ENCODE measurements around the gene MTG1. TPM values are rescaled to one million over a fixed set of nuclear protein-coding genes. Genes with fewer than 3 reads are reported as not detected.
"Not testable (repeated sequence)": the region's sequence is repeated elsewhere in the genome, so short reads cannot be mapped to it uniquely, and the experiment has no call there.

Gene MTG1
- total RNA-seq, 2 experiments from 2014 or later: 46.9 to 52.1 TPM

GRCh38 chr10:133438711-133439273, 44.8 kb downstream of the MTG1 start:
- H3K27ac Mint-ChIP-seq: no peak overlapping the region
- ChIA-PET POLR2A (interaction anchor here (0.6 to 0.9 kb wide), 2 partner anchors 52 to 110 kb away, joined by 5 to 6 read pairs; no protein-coding TSS in a partner anchor), CTCF (interaction anchor here (0.6 to 3.2 kb wide), 12 partner anchors 28 to 710 kb away, joined by 3 to 28 read pairs (median 4); partner anchors contain the start of gene CYP2E1)
- DNase-seq (no peak), ATAC-seq (peak; percentile 59)
- peaks cover 17% of the 10 kb centered on the region for H3K4me1 Mint-ChIP-seq
- H3K9me3 Mint-ChIP-seq (ENCODE audit: low read depth): no peaks in the 10 kb centered on the region
- peaks cover 10% of the 10 kb centered on the region for H3K27me3 Mint-ChIP-seq
- H3K4me3 Mint-ChIP-seq: no peak overlapping the region
- intact Hi-C loops (cut with DNase I, micrococcal nuclease): loop anchor here (1.0 to 5.0 kb wide), 4 partner anchors 54 to 110 kb away; no protein-coding TSS in a partner anchor
- H3K36me3 Mint-ChIP-seq (ENCODE audit: low read depth): no peaks in the 10 kb centered on the region

- no peak overlapping the region for H3K4me3 Mint-ChIP-seq
- H3K36me3 Mint-ChIP-seq (ENCODE audit: low read depth): no peaks in the 10 kb centered on the region
- peaks cover 17% of the 10 kb centered on the region for H3K4me1 Mint-ChIP-seq
- ChIA-PET CTCF (interaction anchor here (0.6 to 3.2 kb wide), 11 partner anchors 29 to 230 kb away, joined by 3 to 28 read pairs (median 3); partner anchors contain the start of gene CYP2E1), POLR2A (interaction anchor here (0.6 kb wide), 1 partner anchor 51 kb away, joined by 5 read pairs; no protein-coding TSS in a partner anchor)
- no peak overlapping the region for H3K27ac Mint-ChIP-seq
- peaks cover 6% of the 10 kb centered on the region for H3K27me3 Mint-ChIP-seq
- intact Hi-C loops (cut with DNase I, micrococcal nuclease): loop anchor here (1.0 to 5.0 kb wide), 4 partner anchors 53 to 111 kb away; no protein-coding TSS in a partner anchor
- DNase-seq (no peak), ATAC-seq (no peak)
- H3K9me3 Mint-ChIP-seq (ENCODE audit: low read depth): no peaks in the 10 kb centered on the region
These were observed 45.8 kb downstream of the MTG1 start for GRCh38 chr10:133439517-133440461.

- no peak for ATAC-seq
- H3K9me3 Mint-ChIP-seq (ENCODE audit: low read depth): peaks cover 3% of the 10 kb centered on the region
- peaks cover 17% of the 10 kb centered on the region for H3K4me1 Mint-ChIP-seq
- no peak for DNase-seq
- H3K36me3 Mint-ChIP-seq (ENCODE audit: low read depth): peaks cover 6% of the 10 kb centered on the region
- POLR2A ChIA-PET: no interaction called here
- intact Hi-C loops (cut with DNase I, micrococcal nuclease): no loop called here
- no peak overlapping the region for H3K27ac Mint-ChIP-seq
- no peak overlapping the region for H3K4me3 Mint-ChIP-seq
- peaks cover 6% of the 10 kb centered on the region for H3K27me3 Mint-ChIP-seq
- CTCF ChIA-PET: interaction anchor here (0.8 kb wide), 1 partner anchor 80 kb away, joined by 3 read pairs; no protein-coding TSS in a partner anchor
These were observed 46.8 kb downstream of the MTG1 start for GRCh38 chr10:133440633-133441285.

- POLR2A ChIA-PET; H3K9me3 Mint-ChIP-seq (ENCODE audit: low read depth); intact Hi-C loops (cut with DNase I, micrococcal nuclease); H3K4me3 Mint-ChIP-seq; H3K36me3 Mint-ChIP-seq (ENCODE audit: low read depth); H3K27me3 Mint-ChIP-seq; DNase-seq; H3K27ac Mint-ChIP-seq; ATAC-seq: not testable (repeated sequence)
- H3K4me1 Mint-ChIP-seq: peaks cover 17% of the 10 kb centered on the region
- CTCF ChIA-PET: interaction anchor here (0.7 to 1.7 kb wide), 3 partner anchors 10 to 112 kb away, joined by 3 to 5 read pairs (median 3); no protein-coding TSS in a partner anchor
These were observed 47.4 kb downstream of the MTG1 start for GRCh38 chr10:133441356-133441755.

DNA sequence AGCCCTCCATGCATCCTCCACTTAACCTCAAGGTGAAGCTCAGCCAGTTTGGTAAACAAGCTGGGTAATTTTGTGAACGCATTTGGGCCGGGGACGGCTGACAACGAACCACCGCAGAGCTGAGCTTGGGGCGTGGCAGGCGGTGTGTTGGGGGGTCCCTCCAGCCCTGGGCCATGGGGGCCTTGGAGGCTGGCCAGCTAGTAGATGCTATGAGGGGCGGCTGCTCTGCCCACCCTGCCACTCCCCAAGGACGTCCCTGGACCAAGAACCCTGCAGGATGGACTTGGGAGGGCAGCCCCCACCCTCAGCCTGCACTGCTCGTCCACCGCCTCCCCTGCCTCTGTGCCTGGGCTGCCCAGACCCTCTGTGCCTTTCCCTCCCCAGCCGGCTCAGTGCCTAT, 47.8 kb downstream of the MTG1 start:
- Mint-ChIP-seq H3K36me3 (ENCODE audit: low read depth) (peaks cover 9% of the 10 kb centered on the region), H3K4me3 (no peak overlapping the region), H3K27me3 (peaks cover 4% of the 10 kb centered on the region), H3K9me3 (ENCODE audit: low read depth) (peaks cover 5% of the 10 kb centered on the region), H3K4me1 (peaks cover 17% of the 10 kb centered on the region), H3K27ac (no peak overlapping the region)
- ATAC-seq (no peak), DNase-seq (no peak)
- POLR2A ChIA-PET: no interaction called here
- intact Hi-C loops (cut with DNase I, micrococcal nuclease): no loop called here
- CTCF ChIA-PET: interaction anchor here (0.7 to 1.7 kb wide), 3 partner anchors 9 to 113 kb away, joined by 3 to 5 read pairs (median 3); no protein-coding TSS in a partner anchor

GRCh38 chr10:133442191-133442966, 48.4 kb downstream of the MTG1 start:
- Mint-ChIP-seq H3K27ac (peak overlapping the region; percentile 29), H3K9me3 (ENCODE audit: low read depth) (peaks cover 10% of the 10 kb centered on the region), H3K27me3 (peaks cover 4% of the 10 kb centered on the region), H3K4me3 (no peak overlapping the region), H3K4me1 (peaks cover 17% of the 10 kb centered on the region), H3K36me3 (ENCODE audit: low read depth) (peaks cover 12% of the 10 kb centered on the region)
- ATAC-seq (peak; percentile 87), DNase-seq (peak; percentile 54)
- intact Hi-C loops (cut with DNase I, micrococcal nuclease): no loop called here
- ChIA-PET POLR2A (no interaction called here), CTCF (interaction anchor here (0.7 to 1.7 kb wide), 3 partner anchors 9 to 113 kb away, joined by 3 to 5 read pairs (median 3); no protein-coding TSS in a partner anchor)

GRCh38 chr10:133442967-133443924, 49.3 kb downstream of the MTG1 start:
- Mint-ChIP-seq H3K9me3 (ENCODE audit: low read depth) (peaks cover 18% of the 10 kb centered on the region), H3K27me3 (peaks cover 4% of the 10 kb centered on the region), H3K36me3 (ENCODE audit: low read depth) (peaks cover 20% of the 10 kb centered on the region), H3K27ac (peak overlapping the region; percentile 29), H3K4me1 (peaks cover 17% of the 10 kb centered on the region), H3K4me3 (no peak overlapping the region)
- intact Hi-C loops (cut with DNase I, micrococcal nuclease): no loop called here
- POLR2A ChIA-PET: no interaction called here
- DNase-seq (no peak), ATAC-seq (no peak)
- CTCF ChIA-PET: interaction anchor here (1.7 kb wide), 1 partner anchor 8 kb away, joined by 5 read pairs; no protein-coding TSS in a partner anchor

DNA sequence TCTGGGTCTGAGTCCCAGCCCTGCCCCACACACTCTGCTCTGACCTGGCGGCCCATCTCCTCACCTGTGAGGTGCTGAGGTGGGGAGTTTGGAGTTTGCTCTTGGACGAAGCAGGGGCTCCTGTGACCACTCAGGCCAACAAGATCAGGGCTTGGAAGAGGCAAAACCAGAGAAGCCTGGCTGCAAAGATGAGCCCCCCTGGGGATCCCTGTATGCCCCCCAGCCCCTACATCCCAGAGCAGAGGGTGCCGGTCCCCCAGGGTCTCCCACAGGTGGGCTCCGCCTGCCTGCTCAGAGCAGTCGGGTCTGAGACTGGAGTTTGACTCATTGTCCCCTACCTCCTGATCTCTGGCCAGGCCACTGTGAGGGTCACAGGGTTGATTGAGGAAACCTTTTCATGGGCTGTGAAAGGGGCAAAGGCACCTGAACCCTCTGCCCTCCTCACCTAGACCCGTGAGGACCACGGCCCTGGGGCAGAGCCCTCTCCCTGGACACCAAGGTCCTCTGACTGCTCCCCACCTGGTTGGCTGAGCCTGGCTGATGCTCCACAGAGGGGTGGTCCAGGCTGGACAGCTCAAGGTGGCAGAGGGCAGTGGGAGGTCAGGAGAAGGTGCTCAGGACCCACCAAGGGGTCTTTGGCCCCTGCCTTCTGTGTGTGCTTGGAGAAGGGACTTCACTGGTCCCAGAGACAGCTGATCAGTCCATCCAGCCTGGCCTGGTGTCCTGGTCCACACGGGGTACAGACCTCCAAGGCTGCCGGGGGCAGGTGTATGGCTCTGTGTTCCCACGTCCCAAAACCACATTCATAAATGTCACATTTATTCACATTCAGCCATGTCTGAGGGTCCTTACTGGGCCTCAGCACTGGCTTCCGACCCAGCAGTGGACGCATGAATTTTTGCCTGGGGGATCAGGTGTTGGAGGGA, 50.6 kb downstream of the MTG1 start:
- Mint-ChIP-seq H3K4me3 (no peak overlapping the region), H3K36me3 (ENCODE audit: low read depth) (peaks cover 20% of the 10 kb centered on the region), H3K4me1 (peaks cover 14% of the 10 kb centered on the region), H3K27ac (no peak overlapping the region), H3K9me3 (ENCODE audit: low read depth) (peaks cover 28% of the 10 kb centered on the region), H3K27me3 (peaks cover 3% of the 10 kb centered on the region)
- intact Hi-C loops (cut with DNase I, micrococcal nuclease): no loop called here
- ChIA-PET CTCF (no interaction called here), POLR2A (no interaction called here)
- no peak for ATAC-seq
- DNase-seq: no peak

DNA sequence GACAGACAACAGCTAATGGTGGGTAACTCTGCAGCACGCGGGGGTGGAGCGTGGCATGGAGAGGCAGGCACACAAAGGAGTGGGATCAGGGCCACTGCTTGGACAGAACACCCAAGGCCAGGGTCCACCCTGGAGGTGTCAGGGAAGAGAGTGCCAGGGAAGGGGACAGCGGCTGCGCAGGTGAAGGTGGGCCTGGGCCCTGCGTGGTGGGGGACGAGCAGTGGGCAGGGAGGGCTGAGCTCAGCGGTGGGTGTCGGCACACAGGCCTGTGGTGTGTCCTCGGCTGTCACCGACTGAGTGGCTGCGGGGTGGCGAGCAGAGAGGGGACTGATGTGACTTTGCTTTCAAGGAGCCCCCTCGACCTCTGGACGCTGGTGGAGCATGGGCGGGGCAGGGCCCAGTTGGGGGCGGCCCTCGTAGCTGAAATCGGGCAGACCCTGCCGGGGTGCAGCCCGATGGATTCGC, 51.3 kb downstream of the MTG1 start:
- peaks cover 28% of the 10 kb centered on the region for H3K9me3 Mint-ChIP-seq (ENCODE audit: low read depth)
- H3K27ac Mint-ChIP-seq: no peak overlapping the region
- ChIA-PET POLR2A (no interaction called here), CTCF (no interaction called here)
- intact Hi-C loops (cut with DNase I, micrococcal nuclease): no loop called here
- H3K4me1 Mint-ChIP-seq: peaks cover 14% of the 10 kb centered on the region
- DNase-seq: no peak
- peaks cover 3% of the 10 kb centered on the region for H3K27me3 Mint-ChIP-seq
- peaks cover 20% of the 10 kb centered on the region for H3K36me3 Mint-ChIP-seq (ENCODE audit: low read depth)
- ATAC-seq: no peak
- H3K4me3 Mint-ChIP-seq: no peak overlapping the region

Data from activated CD4-positive, alpha-beta T cell treated with anti-CD3 and anti-CD28 coated beads for 36 hours (primary cell).